HepG2 (cell line): ENCODE results near the gene RABGAP1. TPM values are rescaled to one million over a fixed set of nuclear protein-coding genes. Genes with fewer than 3 reads are reported as not detected.

Experiments
- ATAC-seq: fragments of 200-7000 bp; cut with Tn5 transposase; 3 replicates; pipeline ENCODE4 v1.9.1; 2020; ENCODE audit warnings: mild to moderate bottlenecking, moderate library complexity
- BruUV-seq: library from RNA; stranded (reverse); fragments of 400-500 nt; replicated peaks from 2 replicates; lab custom pipeline; 2021; lab: Mats Ljungman, UMichigan
- CTCF ChIA-PET: fragments of 300-600 bp; formaldehyde crosslinking; extraction: SDS; loops from one replicate; lab custom pipeline; 2021; ENCODE audit warnings: low total read pairs, inconsistent platforms, low intra/inter-chr PET ratio; lab: Yijun Ruan, JAX
- POLR2A ChIA-PET: fragments of 350-600 bp; sonication (Branson Sonifier 250); formaldehyde crosslinking; loops from one replicate; lab custom pipeline; 2020; ENCODE audit warnings: antibody characterized with exemption, inconsistent platforms; lab: Yijun Ruan, JAX
- DNase-seq: peaks from one replicate; pipeline ENCODE4 v3.0.0-alpha.2; 2015; ENCODE audit warnings: low spot score
- FAIRE-seq: peaks from 3 replicates; lab custom pipeline; 2011; peaks lifted over from hg19 to GRCh38; lab: Jason Lieb, UNC
- H2AFZ ChIP-seq: one replicate; pipeline ENCODE4 v1.6.1; 2011; ENCODE audit warnings: low read length, inconsistent platforms
- H3K27ac ChIP-seq: fragments of 300-600 bp; 3 replicates; pipeline ENCODE4 v1.8.0; 2011; ENCODE audit warnings: mixed run types, mild to moderate bottlenecking, mixed read lengths, low read length, inconsistent platforms; ENCODE audit not compliant: insufficient read depth; ENCODE audit errors: extremely low read length
- H3K27me3 ChIP-seq, 2 experiments: fragments of 200-600 bp in 1 of 2; 2 replicates in 1 of 2; 3 replicates in 1 of 2; pipeline versions ENCODE4 v1.6.0 to v1.8.0; 2011; ENCODE audit warnings: low read length in 2 of 2, mild to moderate bottlenecking in 2 of 2, moderate library complexity in 2 of 2, inconsistent platforms in 1 of 2; ENCODE audit not compliant: insufficient read depth in 2 of 2, control insufficient read depth in 1 of 2
- H3K36me3 ChIP-seq, 2 experiments: fragments of 200-600 bp in 1 of 2; replicated peaks in 1 of 2; 2 replicates in 1 of 2; 3 replicates in 1 of 2; pipeline versions ENCODE4 v1.5.1 to v1.8.0; 2011; ENCODE audit warnings: low read length in 2 of 2, inconsistent platforms in 1 of 2; ENCODE audit not compliant: insufficient read depth in 2 of 2, control insufficient read depth in 1 of 2
- H3K4me1 ChIP-seq: 2 replicates; pipeline ENCODE4 v1.5.1; 2012; ENCODE audit warnings: low read length, inconsistent platforms; ENCODE audit not compliant: insufficient read depth
- H3K4me2 ChIP-seq: 2 replicates; pipeline ENCODE4 v1.6.0; 2011; ENCODE audit warnings: low read depth, low read length, inconsistent platforms
- H3K4me3 ChIP-seq, 3 experiments: fragments of 200-600 bp in 1 of 3; sonication (generic), shearing (Covaris generic) in 1 of 3; replicated peaks in 1 of 3; 2 replicates each; pipeline ENCODE4 v1.5.1; 2011 to 2016; ENCODE audit warnings: low read length in 3 of 3, inconsistent platforms in 2 of 3, low read depth in 2 of 3, mild to moderate bottlenecking in 2 of 3, control low read depth in 1 of 3, mixed read lengths in 1 of 3; ENCODE audit not compliant: insufficient read depth in 1 of 3
- H3K79me2 ChIP-seq: one replicate; pipeline ENCODE4 v1.6.1; 2011; ENCODE audit warnings: low read length, inconsistent platforms; ENCODE audit not compliant: insufficient read depth
- H3K9ac ChIP-seq: 2 replicates; pipeline ENCODE4 v1.6.0; 2011; ENCODE audit warnings: mild to moderate bottlenecking, low read depth, low read length, inconsistent platforms; ENCODE audit not compliant: insufficient read depth
- H3K9me3 ChIP-seq: 2 replicates; pipeline ENCODE4 v1.5.1; 2012; ENCODE audit warnings: mild to moderate bottlenecking, low read length
- H4K20me1 ChIP-seq: 2 replicates; pipeline ENCODE4 v1.6.0; 2011; ENCODE audit warnings: inconsistent platforms, mild to moderate bottlenecking, low read length, moderate library complexity; ENCODE audit not compliant: insufficient read depth
- CCDC6 ChIP-seq: sonication (generic); formaldehyde crosslinking; IDR thresholded peaks from 2 replicates; pipeline ENCODE4 v1.8.1; 2022; ENCODE audit warnings: mild to moderate bottlenecking, missing genetic modification reagents, moderate library complexity
- FLYWCH1 ChIP-seq: sonication (generic); formaldehyde crosslinking; IDR thresholded peaks from 2 replicates; pipeline ENCODE4 v1.8.1; 2023; ENCODE audit warnings: mild to moderate bottlenecking, missing genetic modification reagents
- HOXA3 ChIP-seq: sonication (generic); formaldehyde crosslinking; IDR thresholded peaks from 2 replicates; pipeline ENCODE4 v1.5.0; 2020; ENCODE audit warnings: missing genetic modification reagents
- POLR2AphosphoS2 ChIP-seq: IDR thresholded peaks from 2 replicates; pipeline ENCODE4 v1.6.1; 2011; ENCODE audit warnings: low read depth, low read length, improper control_type of control experiment
- RAD51 ChIP-seq: fragments of 450-650 bp; IDR thresholded peaks from 2 replicates; pipeline ENCODE4 v1.6.1; 2016; ENCODE audit warnings: borderline replicate concordance
- SRF ChIP-seq: IDR thresholded peaks from 2 replicates; pipeline ENCODE4 v1.6.1; 2011; ENCODE audit warnings: mild to moderate bottlenecking, low read depth, low read length, moderate library complexity
- ZFP41 ChIP-seq: sonication (generic); formaldehyde crosslinking; IDR thresholded peaks from 2 replicates; pipeline ENCODE4 v1.4.0; 2020; ENCODE audit warnings: mild to moderate bottlenecking, missing genetic modification reagents, borderline replicate concordance
- WGBS: methylation state at CpG from one replicate; pipeline ENCODE4 v1.1.6; 2017; ENCODE audit warnings: low lambda C conversion rate; 5-methylcytosine and 5-hydroxymethylcytosine counted together
- in situ Hi-C: cut with HindIII; loops from 2 replicates; pipeline ENCODE4 v1.10.0; 2017; ENCODE audit warnings: low pct_unique_long_range_greater_than_20kb; ENCODE audit not compliant: extremely low pct_ligation_motif_present
- intact Hi-C: fragments of 100-400 bp; cut with micrococcal nuclease; formaldehyde crosslinking; loops from one replicate; pipeline ENCODE4 v1.10.0; 2022; ENCODE audit not compliant: unreplicated experiment
- polyA plus RNA-seq, 8 experiments: library from polyadenylated mRNA; depleted of rRNA in 3 of 8; stranded (reverse) in 7 of 8; unstranded in 1 of 8; fragments of >200 nt; fragmentation: Illumina TruSeq in 4 of 8; extraction: Trizol in 4 of 8; gene quantifications; 2 replicates each; pipeline versions ENCODE4 v1.2.1 to v1.2.3, GENCODE V29; 2011 to 2016; ENCODE audit warnings: low read depth in 4 of 8, missing spikeins in 1 of 8, mixed read lengths in 1 of 8; ENCODE audit not compliant: insufficient read depth in 1 of 8
- total RNA-seq, 5 experiments: library from RNA; depleted of rRNA; stranded (reverse); fragments of >200 nt; fragmentation: Illumina TruSeq; extraction: Trizol; gene quantifications; 2 replicates each; pipeline ENCODE4 v1.2.3, GENCODE V29; 2016; ENCODE audit warnings: low read depth in 1 of 5
- TF ChIP-seq, protein P1 (sequence below): sonication (generic); formaldehyde crosslinking; IDR thresholded peaks from 2 replicates; pipeline ENCODE4 v1.4.0; 2020; ENCODE audit warnings: missing genetic modification reagents
- TF ChIP-seq, protein P2 (sequence below), 2 experiments: sonication (generic) in 1 of 2; formaldehyde crosslinking in 1 of 2; IDR thresholded peaks; 2 replicates each; pipeline versions ENCODE4 v1.4.0 to v1.6.1; 2016 to 2020; ENCODE audit warnings: borderline replicate concordance in 1 of 2, low read depth in 1 of 2, mild to moderate bottlenecking in 1 of 2, missing genetic modification reagents in 1 of 2

The RABGAP1 gene
- total and polyA plus RNA-seq, 2 of the 13 experiments (the other 11 are each of a cell fraction or from before 2014, with no cell fraction given), result 19.1 to 19.3 TPM

DNA sequence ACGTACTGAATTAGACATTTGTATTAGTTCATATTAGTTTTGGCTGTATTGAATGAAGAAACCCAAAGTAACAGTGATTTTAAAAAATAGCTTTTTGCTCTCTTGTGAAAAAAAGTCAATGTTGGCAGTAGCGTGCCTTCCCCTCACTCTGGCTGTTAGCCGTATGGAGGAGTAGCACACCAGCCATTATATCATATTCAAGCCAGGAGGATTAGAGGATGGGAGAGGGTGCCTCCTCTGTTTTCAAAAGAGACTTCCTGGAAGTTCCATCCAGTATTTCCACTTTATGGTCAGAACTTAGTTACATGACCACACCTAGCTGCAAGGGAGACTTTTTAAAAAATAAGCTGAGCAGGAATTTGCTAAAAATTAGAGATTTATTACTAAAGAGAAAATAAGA is 133.8 kb downstream of the RABGAP1 start:
- TF ChIP-seq ZFP41, result no peak
- no peak for TF ChIP-seq FLYWCH1
- TF ChIP-seq HOXA3 (CRISPR knock-in tag), result no peak
- TF ChIP-seq POLR2AphosphoS2, result no peak
- TF ChIP-seq, protein P1, sequence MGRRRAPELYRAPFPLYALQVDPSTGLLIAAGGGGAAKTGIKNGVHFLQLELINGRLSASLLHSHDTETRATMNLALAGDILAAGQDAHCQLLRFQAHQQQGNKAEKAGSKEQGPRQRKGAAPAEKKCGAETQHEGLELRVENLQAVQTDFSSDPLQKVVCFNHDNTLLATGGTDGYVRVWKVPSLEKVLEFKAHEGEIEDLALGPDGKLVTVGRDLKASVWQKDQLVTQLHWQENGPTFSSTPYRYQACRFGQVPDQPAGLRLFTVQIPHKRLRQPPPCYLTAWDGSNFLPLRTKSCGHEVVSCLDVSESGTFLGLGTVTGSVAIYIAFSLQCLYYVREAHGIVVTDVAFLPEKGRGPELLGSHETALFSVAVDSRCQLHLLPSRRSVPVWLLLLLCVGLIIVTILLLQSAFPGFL (CRISPR knock-in tag), result no peak
- no peak for TF ChIP-seq RAD51
- TF ChIP-seq CCDC6, result no peak
- TF ChIP-seq SRF, result no peak
- TF ChIP-seq, protein P2, sequence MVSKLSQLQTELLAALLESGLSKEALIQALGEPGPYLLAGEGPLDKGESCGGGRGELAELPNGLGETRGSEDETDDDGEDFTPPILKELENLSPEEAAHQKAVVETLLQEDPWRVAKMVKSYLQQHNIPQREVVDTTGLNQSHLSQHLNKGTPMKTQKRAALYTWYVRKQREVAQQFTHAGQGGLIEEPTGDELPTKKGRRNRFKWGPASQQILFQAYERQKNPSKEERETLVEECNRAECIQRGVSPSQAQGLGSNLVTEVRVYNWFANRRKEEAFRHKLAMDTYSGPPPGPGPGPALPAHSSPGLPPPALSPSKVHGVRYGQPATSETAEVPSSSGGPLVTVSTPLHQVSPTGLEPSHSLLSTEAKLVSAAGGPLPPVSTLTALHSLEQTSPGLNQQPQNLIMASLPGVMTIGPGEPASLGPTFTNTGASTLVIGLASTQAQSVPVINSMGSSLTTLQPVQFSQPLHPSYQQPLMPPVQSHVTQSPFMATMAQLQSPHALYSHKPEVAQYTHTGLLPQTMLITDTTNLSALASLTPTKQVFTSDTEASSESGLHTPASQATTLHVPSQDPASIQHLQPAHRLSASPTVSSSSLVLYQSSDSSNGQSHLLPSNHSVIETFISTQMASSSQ (IDR thresholded peaks at IDR 0.05; ENCODE audit: low read depth), result no peak
- TF ChIP-seq, protein P2 (CRISPR knock-in tag; IDR thresholded peaks at IDR 0.05; ENCODE audit: borderline replicate concordance), result no peak
- Histone ChIP-seq H3K9me3 (no peaks in the 10 kb centered on the region), H3K4me3 (no peak overlapping the region), H2AFZ (no peak overlapping the region), H3K4me2 (no peak overlapping the region), H3K9ac (no peak overlapping the region), H3K79me2 (no peaks in the 10 kb centered on the region), H3K27me3 (no peaks in the 10 kb centered on the region), H3K27ac (no peak overlapping the region), H3K4me1 (no peaks in the 10 kb centered on the region), H4K20me1 (no peaks in the 10 kb centered on the region), H3K36me3 (peaks cover 3 to 56% of the 10 kb centered on the region in 2 experiments)
- FAIRE-seq, result no peak
- ChIA-PET POLR2A (no interaction called here), CTCF (no interaction called here)
- no peak for ATAC-seq
- no TSS peak for BruUV-seq
- intact Hi-C loops (no loop called here), in situ Hi-C loops (no loop called here)
- WGBS, result 97% methylated on average over 3 of the region's 3 CpGs
- no peak for DNase-seq
